Natural killer cell (primary cell): ENCODE measurements around the gene PLXNA4. TPM values are rescaled to one million over a fixed set of nuclear protein-coding genes. Genes with fewer than 3 reads are reported as not detected.

Source experiments
- ATAC-seq, 3 donors: fragments of 150-1000 bp in 2 of 3; fragments of 200-7000 bp in 1 of 3; cut with Tn5 transposase; 1 replicate in 1 of 3; 2 replicates in 2 of 3; pipeline ENCODE4 v1.10.0; 2021; ENCODE audit warnings: mild to moderate bottlenecking in 2 of 3, moderate library complexity in 2 of 3
- DNase-seq, 2 donors: peaks; one replicate each; pipeline versions ENCODE4 v3.0.0 to v3.0.0-alpha.2; 2013 to 2021; ENCODE audit warnings: mixed read lengths in 1 of 2
- H3K27ac ChIP-seq: one replicate; pipeline ENCODE4 v1.5.1; 2013; ENCODE audit warnings: mild to moderate bottlenecking, low read length
- H3K27me3 ChIP-seq: one replicate; pipeline ENCODE4 v1.6.1; 2013; ENCODE audit warnings: low read length; ENCODE audit not compliant: control insufficient read depth, insufficient read depth
- H3K36me3 ChIP-seq: one replicate; pipeline ENCODE4 v1.6.1; 2013; ENCODE audit warnings: low read length; ENCODE audit not compliant: control insufficient read depth, insufficient read depth
- H3K4me1 ChIP-seq: one replicate; pipeline ENCODE4 v1.6.1; 2013; ENCODE audit warnings: low read length; ENCODE audit not compliant: control insufficient read depth, insufficient read depth
- H3K4me3 ChIP-seq: one replicate; pipeline ENCODE4 v1.5.1; 2013; ENCODE audit warnings: low read length
- H3K9me3 ChIP-seq: one replicate; pipeline ENCODE4 v1.6.1; 2013; ENCODE audit warnings: low read length; ENCODE audit not compliant: control insufficient read depth, insufficient read depth
- H3K27ac Mint-ChIP-seq, 2 donors: one replicate each; pipeline ENCODE4 v1.8.0; 2022; ENCODE audit warnings: mild to moderate bottlenecking in 2 of 2, mixed read lengths in 2 of 2, moderate library complexity in 1 of 2
- H3K27me3 Mint-ChIP-seq, 2 donors: one replicate each; pipeline ENCODE4 v1.8.0; 2022; ENCODE audit warnings: low read depth in 2 of 2, mixed read lengths in 2 of 2
- H3K36me3 Mint-ChIP-seq: one replicate; pipeline ENCODE4 v1.8.0; 2022; ENCODE audit warnings: mixed read lengths
- H3K4me1 Mint-ChIP-seq, 2 donors: one replicate each; pipeline ENCODE4 v1.8.0; 2022; ENCODE audit warnings: mixed read lengths in 2 of 2
- H3K4me3 Mint-ChIP-seq: one replicate; pipeline ENCODE4 v1.8.0; 2022; ENCODE audit warnings: mild to moderate bottlenecking, moderate library complexity, mixed read lengths
- H3K9me3 Mint-ChIP-seq, 2 donors: one replicate each; pipeline ENCODE4 v1.8.0; 2022; ENCODE audit warnings: mixed read lengths in 2 of 2
- CTCF ChIP-seq: fragments of 200-600 bp; IDR thresholded peaks from one replicate; pipeline ENCODE4 v1.8.0; 2022; ENCODE audit warnings: antibody characterized with exemption
- WGBS: methylation state at CpG from one replicate; pipeline ENCODE4 v1.1.7; 2013; ENCODE audit warnings: missing lambda C conversion rate; ENCODE audit not compliant: insufficient coverage; 5-methylcytosine and 5-hydroxymethylcytosine counted together
- intact Hi-C: fragments of 100-400 bp; cut with micrococcal nuclease; formaldehyde crosslinking; loops from one replicate; pipeline ENCODE4 v1.14.2; 2022
- total RNA-seq, 4 donors: library from RNA; stranded (reverse); fragments of 120-200 nt in 1 of 4; gene quantifications; one replicate each; pipeline versions ENCODE4 v1.2.3 to v1.2.4, GENCODE V29; 2013 to 2022

PLXNA4 gene
- total RNA-seq, 3 donors from 2014 or later (not counting 1 experiment from before 2014, with no cell fraction given) = 5.1 to 15.3 (median 10.9) TPM

- H3K27ac ChIP-seq = no peak overlapping the region
- ATAC-seq (no peak), DNase-seq (no peak)
- no peaks in the 10 kb centered on the region for H3K4me1 ChIP-seq
- H3K4me3 ChIP-seq = no peak overlapping the region
- no peaks in the 10 kb centered on the region for H3K36me3 ChIP-seq
- intact Hi-C loops = no loop called here
- H3K36me3 Mint-ChIP-seq = no peaks in the 10 kb centered on the region
- no peak for TF ChIP-seq CTCF
- no peaks in the 10 kb centered on the region for H3K9me3 ChIP-seq
- no peak overlapping the region for H3K27ac Mint-ChIP-seq
- peaks cover 4% of the 10 kb centered on the region for H3K27me3 ChIP-seq
- H3K27me3 Mint-ChIP-seq = peaks cover 8 to 15% of the 10 kb centered on the region in 2 donors
- no peaks in the 10 kb centered on the region for H3K9me3 Mint-ChIP-seq
- H3K4me3 Mint-ChIP-seq = no peak overlapping the region
- 86% methylated on average over 4 of the region's 4 CpGs for WGBS
- no peaks in the 10 kb centered on the region for H3K4me1 Mint-ChIP-seq
Observed at GRCh38 chr7:132275416-132276233, 300.6 kb downstream of the PLXNA4 start.

DNA sequence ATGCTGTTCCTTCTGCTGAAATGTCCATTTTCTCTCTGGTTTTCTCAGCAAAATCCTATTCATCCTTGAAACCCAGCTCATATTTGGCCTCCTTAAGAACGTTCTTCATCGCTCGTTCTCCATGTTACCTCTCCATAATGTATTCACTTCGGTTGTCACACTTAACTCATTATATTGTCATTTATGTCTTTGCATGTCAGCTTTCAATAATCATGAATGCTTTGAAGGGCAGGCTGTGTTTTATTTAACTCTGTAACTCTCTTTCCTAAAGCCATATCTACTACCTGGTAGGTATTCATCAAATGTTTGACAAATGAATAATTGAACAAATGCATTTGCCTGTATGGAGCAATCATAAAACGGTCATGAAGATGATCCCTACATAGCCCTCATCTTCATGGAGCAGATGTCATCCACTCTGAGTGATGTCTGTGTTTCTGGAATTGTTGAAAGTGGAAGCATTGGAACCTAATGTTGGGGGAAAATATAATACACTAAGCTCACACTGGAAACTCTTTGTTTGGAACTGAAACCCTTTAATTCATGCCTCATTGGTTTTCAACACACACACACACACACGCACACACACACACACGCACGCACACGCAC lies 303.4 kb downstream of the PLXNA4 start:
- no peak overlapping the region for H3K4me3 ChIP-seq
- H3K27me3 ChIP-seq = peaks cover 4% of the 10 kb centered on the region
- Mint-ChIP-seq H3K36me3 (no peaks in the 10 kb centered on the region), H3K27me3 (peaks cover 0 to 13% of the 10 kb centered on the region in 2 donors), H3K9me3 (no peaks in the 10 kb centered on the region), H3K4me1 (no peaks in the 10 kb centered on the region), H3K27ac (no peak overlapping the region), H3K4me3 (no peak overlapping the region)
- TF ChIP-seq CTCF = no peak
- ATAC-seq (no peak), DNase-seq (no peak)
- H3K9me3 ChIP-seq = no peaks in the 10 kb centered on the region
- no peak overlapping the region for H3K27ac ChIP-seq
- no peaks in the 10 kb centered on the region for H3K4me1 ChIP-seq
- no peaks in the 10 kb centered on the region for H3K36me3 ChIP-seq
- intact Hi-C loops = no loop called here
- 81% methylated on average over 9 of the region's 9 CpGs for WGBS

- Mint-ChIP-seq H3K9me3 (no peaks in the 10 kb centered on the region), H3K36me3 (no peaks in the 10 kb centered on the region), H3K4me3 (no peak overlapping the region), H3K4me1 (no peaks in the 10 kb centered on the region), H3K27ac (no peak overlapping the region), H3K27me3 (peaks cover 2 to 5% of the 10 kb centered on the region in 2 donors)
- H3K27ac ChIP-seq = no peak overlapping the region
- H3K4me1 ChIP-seq = no peaks in the 10 kb centered on the region
- ATAC-seq = no peak
- TF ChIP-seq CTCF = no peak
- intact Hi-C loops = no loop called here
- H3K36me3 ChIP-seq = no peaks in the 10 kb centered on the region
- no peaks in the 10 kb centered on the region for H3K9me3 ChIP-seq
- H3K27me3 ChIP-seq = peaks cover 4% of the 10 kb centered on the region
- no peak overlapping the region for H3K4me3 ChIP-seq
- no peak for DNase-seq
- WGBS = 36% methylated on average over 1 of the region's 2 CpGs
Observed at GRCh38 chr7:132270517-132270916, 305.8 kb downstream of the PLXNA4 start.
